KOPT-K1 (cell line): Measurements from ENCODE around the gene TMEM245.
"Not testable (repeated sequence)": the region's sequence is repeated elsewhere in the genome, so short reads cannot be mapped to it uniquely, and the experiment has no call there.

ENCODE experiments used
- H3K27ac ChIP-seq: fragments of 200-600 bp; sonication (generic); 2 replicates; pipeline ENCODE4 v1.5.1; 2016; ENCODE audit warnings: antibody characterized with exemption, mild to moderate bottlenecking, low read depth, low read length; ENCODE audit not compliant: poor library complexity, severe bottlenecking
- H3K36me3 ChIP-seq: fragments of 200-600 bp; sonication (generic); 2 replicates; pipeline ENCODE4 v1.5.1; 2017; ENCODE audit warnings: antibody characterized with exemption, mild to moderate bottlenecking, low read length, moderate library complexity; ENCODE audit not compliant: insufficient read depth
- H3K9me3 ChIP-seq: fragments of 200-600 bp; sonication (generic); 2 replicates; pipeline ENCODE4 v1.5.1; 2017; ENCODE audit warnings: antibody characterized with exemption, low read length, mild to moderate bottlenecking; ENCODE audit not compliant: insufficient read depth, poor library complexity, severe bottlenecking

The TMEM245 gene

DNA sequence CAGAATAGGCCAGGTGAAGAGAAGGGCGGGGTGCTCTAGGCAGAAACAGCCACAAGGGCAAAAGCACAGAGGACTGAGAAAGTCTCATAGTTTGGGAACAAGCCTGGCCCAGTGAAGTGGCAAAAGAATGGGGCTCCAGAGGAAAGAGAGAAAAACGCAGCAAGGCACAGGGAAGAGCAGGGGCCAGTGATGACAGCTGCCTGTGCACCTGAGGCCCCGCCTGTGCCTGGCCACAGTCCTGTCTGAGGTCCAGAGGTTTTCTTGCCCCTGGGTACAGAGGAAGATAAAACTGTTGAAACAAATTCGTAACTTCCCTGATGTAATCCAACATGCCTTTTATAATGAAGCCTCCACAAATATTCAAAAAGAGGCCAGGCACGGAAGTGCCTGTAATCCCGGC is 25.3 kb upstream of the TMEM245 start:
- H3K27ac ChIP-seq, result no peak overlapping the region
- no peaks in the 10 kb centered on the region for H3K9me3 ChIP-seq
- no peaks in the 10 kb centered on the region for H3K36me3 ChIP-seq

DNA sequence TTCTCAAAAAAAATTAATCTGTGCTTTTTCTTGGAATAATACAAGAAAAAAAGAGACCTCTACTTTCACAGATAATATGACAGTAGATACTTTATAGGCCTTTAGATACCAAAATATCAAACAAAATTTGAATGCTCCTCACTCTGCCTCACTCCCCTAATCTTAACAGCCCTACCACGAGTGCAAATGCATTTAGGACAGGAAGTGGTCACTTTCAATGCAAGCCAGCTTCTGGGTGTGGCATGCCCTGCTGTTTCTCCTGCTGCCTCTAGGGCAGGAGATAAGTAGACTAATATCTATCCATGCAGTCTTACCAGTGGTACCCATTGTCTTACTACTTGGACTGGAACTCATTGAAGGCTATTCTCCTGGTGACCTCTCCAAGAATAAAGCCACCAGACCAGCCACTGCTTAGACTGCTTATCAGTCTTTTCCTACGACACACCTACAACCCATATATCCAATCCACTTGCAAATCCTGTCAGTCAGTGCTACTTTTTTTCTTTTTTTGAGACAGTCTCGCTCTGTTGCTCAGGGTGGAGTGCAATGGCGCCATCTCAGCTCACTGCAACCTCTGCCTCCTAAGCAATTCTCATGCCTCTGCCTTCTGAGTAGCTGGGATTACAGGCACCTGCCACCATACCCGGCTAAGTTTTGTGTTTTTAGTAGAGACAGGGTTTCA is 24.3 kb upstream of the TMEM245 start:
- Histone ChIP-seq H3K36me3 (no peaks in the 10 kb centered on the region), H3K9me3 (no peaks in the 10 kb centered on the region), H3K27ac (no peak overlapping the region)

DNA sequence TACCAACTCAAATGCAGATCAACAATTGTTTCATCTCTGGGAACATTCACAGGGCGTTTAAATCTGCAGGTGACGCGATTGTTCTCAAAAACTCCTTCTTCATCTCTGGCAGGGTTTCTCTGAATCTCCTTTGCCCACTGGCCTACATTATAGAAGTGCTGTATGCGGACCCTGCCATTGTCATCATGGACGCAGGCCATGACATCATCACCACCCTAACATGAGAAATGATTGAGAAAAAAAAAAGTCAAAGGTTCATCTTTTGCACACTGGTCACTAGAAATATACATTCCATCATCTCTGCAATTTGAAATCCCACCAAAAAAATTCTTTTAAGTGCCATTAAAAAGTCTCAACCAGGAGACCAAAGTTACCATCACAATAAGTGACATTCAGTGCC is 21.6 kb upstream of the TMEM245 start:
- H3K9me3 ChIP-seq, result no peaks in the 10 kb centered on the region
- no peaks in the 10 kb centered on the region for H3K36me3 ChIP-seq
- no peak overlapping the region for H3K27ac ChIP-seq

- no peaks in the 10 kb centered on the region for H3K9me3 ChIP-seq
- no peaks in the 10 kb centered on the region for H3K36me3 ChIP-seq
- H3K27ac ChIP-seq, result no peak overlapping the region
These were observed 20.1 kb upstream of the TMEM245 start for GRCh38 chr9:109139851-109140250.

DNA sequence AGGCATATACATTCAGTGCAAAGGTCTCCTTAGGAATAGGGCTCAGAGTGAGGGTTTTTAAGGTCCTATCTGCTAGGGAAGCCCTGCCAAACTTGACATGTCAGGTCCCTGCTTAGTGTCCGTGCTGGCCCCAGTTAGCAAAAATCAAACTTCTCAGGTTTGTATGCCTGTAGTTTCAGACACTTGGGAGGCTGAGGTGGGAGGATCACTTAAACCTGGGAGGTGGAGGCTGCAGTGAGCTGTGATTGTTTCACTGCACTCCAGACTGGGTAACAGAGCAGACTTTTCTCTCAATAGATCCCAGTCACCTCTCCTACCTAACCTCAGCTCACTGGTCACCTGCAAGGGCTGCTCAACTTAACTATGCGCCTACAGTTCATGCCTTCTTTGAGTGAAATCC is 18.7 kb upstream of the TMEM245 start:
- Histone ChIP-seq H3K9me3 (no peaks in the 10 kb centered on the region), H3K36me3 (no peaks in the 10 kb centered on the region), H3K27ac (no peak overlapping the region)

DNA sequence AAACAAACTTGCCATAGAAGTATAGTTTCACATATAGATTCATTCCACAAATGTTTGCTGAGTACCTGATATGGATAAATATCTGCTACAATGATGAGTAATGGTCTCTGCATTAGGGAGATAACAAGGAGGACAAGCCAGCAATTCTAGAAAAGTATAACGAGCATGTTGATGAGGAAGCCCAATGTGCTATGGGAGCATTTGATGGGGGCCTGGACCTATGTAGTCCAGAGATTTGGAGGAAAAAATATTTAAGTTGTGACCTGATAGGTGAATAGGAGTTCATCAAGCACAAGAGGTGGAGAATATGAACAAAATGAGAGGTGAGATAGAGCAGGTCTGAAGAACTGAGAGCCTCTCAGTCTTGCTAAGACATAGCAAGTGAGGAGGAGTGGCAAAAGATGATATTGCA is 14.4 kb upstream of the TMEM245 start:
- Histone ChIP-seq H3K36me3 (no peaks in the 10 kb centered on the region), H3K9me3 (no peaks in the 10 kb centered on the region), H3K27ac (no peak overlapping the region)

DNA sequence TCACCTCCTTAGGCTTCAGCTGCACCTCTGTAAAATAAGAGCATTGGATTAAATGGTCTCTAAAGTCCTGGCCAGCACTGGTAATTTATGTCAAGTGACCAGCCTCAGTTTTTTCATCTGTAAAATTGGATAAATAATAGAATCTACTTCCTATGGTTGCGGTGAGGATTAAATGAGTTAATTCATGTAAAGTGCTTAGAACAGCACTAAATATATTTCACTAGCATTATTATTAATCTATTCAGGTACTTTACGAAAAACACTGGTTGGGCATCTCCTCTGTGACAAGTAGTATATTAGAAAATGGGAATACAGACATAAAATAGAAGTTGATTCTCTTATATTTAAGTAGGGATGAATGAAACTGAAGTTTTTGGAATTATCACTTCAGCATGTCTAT is 13.8 kb upstream of the TMEM245 start:
- Histone ChIP-seq H3K36me3 (no peaks in the 10 kb centered on the region), H3K27ac (no peak overlapping the region), H3K9me3 (no peaks in the 10 kb centered on the region)

DNA sequence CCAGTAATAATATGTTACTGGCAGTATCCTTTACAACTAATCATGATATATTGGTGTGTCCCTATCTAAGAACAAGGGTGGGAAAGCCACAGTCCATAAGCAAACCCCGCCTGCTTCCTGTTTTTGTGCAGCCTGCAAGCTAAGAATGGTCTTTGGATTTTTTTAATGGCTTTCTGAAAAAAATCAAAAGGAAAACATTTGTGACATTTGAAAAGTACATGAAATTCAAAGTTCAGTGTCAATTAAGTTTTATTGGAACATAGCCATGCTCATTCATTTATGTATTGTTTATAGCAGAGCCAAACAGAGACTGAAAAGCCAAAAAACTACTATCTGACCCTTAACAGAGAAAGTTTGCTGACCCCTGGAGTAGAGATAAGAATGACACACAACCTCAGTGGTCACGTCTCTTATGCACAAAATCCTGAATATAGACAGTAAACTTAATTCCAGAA is 12.8 kb upstream of the TMEM245 start:
- H3K36me3 ChIP-seq, result no peaks in the 10 kb centered on the region

DNA sequence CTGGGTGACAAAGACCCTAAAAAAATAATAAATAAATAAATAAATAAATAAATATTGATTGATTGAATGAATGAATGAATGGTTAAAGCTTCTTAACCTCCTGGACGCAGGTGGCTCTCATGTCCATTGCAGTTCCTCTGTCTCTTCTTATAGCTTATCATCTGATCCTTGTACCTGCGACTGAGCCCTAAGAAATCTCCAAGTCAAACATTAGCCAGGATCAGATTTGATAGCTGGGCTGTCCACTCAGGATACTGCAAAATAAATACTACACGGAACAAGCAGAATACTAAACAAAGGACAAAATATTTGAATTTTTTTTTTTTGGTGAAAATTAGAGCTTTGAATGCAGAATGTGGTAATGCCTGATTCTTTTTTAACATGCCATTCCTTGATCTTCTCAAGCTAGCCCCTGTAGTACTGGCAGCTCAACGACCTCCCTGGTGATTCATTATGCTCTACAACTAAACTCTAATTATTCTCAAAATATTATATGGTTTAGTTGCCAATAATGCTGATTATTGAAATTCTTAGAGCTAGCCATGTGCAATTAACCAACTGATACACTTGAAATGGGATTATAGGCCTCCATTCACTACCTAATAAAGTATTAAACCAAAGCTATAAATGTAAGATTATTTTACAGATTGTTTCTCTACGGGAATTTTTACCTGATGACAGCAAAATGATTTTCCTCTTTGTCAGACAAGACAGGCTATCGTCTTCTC is 9.9 kb upstream of the TMEM245 start:
- no peaks in the 10 kb centered on the region for H3K36me3 ChIP-seq
- no peak overlapping the region for H3K27ac ChIP-seq
- no peaks in the 10 kb centered on the region for H3K9me3 ChIP-seq

More for the DNA sequence above, 12.8 kb upstream of the TMEM245 start:
- Histone ChIP-seq H3K9me3 (no peaks in the 10 kb centered on the region), H3K27ac (no peak overlapping the region)

DNA sequence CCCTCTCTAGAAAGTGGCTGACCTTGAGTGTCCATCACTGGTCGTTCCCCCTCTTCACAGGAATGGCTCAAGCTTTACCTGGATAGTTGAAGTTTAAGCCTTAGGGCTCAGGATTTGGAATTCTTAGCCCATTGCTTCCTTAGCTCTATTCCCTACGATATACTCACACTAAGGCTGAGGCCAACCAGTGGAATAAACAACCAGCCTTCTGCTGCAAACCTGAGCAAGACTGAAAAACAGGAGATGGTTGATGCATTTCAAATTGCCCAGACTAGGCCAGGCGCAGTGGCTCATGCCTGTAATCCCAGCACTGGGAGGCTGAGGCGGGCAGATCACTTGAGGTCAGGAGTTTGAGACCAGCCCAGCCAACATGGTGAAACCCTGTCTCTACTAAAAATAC is 6.9 kb upstream of the TMEM245 start:
- not testable (repeated sequence) for H3K36me3 ChIP-seq, H3K27ac ChIP-seq, H3K9me3 ChIP-seq

DNA sequence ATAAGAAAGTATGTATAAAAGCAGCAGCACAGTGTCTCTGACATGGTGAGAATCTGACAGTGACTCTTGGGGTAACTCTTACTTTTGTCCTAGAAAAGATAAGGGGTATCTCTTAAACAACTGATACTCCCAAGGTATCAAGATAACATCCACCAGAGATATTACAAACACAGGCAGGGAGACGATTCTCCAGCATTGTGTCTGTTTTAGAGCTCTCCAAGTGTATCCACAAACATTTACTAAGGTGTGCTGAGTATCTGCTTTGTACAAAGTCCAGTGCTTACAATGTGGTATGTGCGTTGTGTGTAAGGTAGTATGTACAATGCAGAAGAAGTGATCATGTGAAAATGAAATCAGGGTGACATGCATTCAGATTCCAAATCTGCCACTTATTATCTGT is 4.4 kb upstream of the TMEM245 start:
- Histone ChIP-seq H3K9me3 (no peaks in the 10 kb centered on the region), H3K27ac (no peak overlapping the region), H3K36me3 (no peaks in the 10 kb centered on the region)

GRCh38 chr9:109122726-109123621 is 3.2 kb upstream of the TMEM245 start:
- H3K27ac ChIP-seq, result peak overlapping the region; percentile 54
- H3K9me3 ChIP-seq, result no peaks in the 10 kb centered on the region
- no peaks in the 10 kb centered on the region for H3K36me3 ChIP-seq

DNA sequence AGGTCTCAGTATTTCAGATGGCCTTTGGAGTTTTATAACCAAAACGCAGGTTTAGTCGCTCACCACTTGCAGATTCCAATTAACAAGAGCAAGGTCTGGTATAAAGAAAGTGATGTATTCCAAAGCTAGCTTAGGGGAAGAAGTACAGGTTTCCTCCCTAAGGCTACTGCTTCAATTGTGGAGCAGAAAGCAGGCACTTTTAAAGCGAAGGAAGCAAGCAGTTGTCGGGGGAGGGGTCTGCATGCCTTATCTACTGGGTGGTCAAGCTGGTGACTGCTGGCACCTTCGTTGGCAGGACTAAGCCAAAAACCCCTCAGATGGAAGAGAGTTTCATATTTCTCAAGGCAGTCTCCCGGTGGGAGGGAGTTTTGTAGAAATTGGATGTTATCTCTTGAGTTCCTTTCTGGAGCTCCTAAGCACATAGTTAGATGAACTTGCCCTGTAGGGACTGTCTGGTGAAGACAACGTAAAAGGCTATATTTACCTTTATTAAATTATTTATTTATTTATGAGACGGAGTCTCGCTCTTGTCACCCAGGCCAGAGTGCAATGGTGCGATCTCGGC is 1.6 kb upstream of the TMEM245 start:
- Histone ChIP-seq H3K9me3 (no peaks in the 10 kb centered on the region), H3K27ac (peak overlapping the region; percentile 93), H3K36me3 (peaks cover 6% of the 10 kb centered on the region; the same call in 1 of the 2 replicates)

DNA sequence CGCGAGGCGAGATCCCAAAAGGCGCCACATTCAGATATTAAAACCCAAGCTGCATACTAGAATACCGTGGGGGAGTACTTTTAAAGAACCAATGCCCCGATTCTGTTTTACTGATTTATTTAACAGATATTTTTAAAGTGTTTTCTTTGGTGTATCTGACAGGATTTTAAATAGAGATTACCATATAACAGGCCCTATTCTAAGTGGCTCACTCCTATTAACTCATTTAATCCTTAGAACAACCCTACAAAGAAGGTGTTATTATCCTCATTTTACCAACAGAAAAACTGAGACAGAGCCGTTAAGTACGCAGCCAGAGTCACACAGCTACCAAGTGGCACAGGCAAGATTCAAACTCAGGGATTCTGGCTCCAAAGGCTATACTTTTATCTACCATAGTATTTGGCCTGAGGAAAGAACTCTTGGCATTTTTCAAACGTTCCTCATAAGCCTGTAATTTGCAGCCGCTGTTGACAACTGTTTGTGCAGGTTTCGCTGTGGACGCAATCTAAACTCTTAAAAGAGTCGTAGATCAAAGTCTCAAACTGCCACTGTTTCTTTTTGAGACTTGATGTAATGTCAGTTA is 550 bp upstream of the TMEM245 start:
- H3K9me3 ChIP-seq, result no peaks in the 10 kb centered on the region
- H3K27ac ChIP-seq, result peak overlapping the region; percentile 93
- H3K36me3 ChIP-seq, result peaks cover 6% of the 10 kb centered on the region; the same call in 1 of the 2 replicates
